GM12864 (cell line): ENCODE results near the gene CENPT.
A peak's percentile ranks its signal among the peaks of the same experiment; 100 is the strongest.

ENCODE experiments used
- DNase-seq: peaks from one replicate; pipeline ENCODE4 v3.0.0-alpha.2; 2011; ENCODE audit warnings: low read depth
- H3K4me3 ChIP-seq: 2 replicates; pipeline ENCODE4 v1.5.1; 2011; ENCODE audit warnings: mild to moderate bottlenecking, low read depth, low read length, control low read depth
- CTCF ChIP-seq: IDR thresholded peaks from 2 replicates; pipeline ENCODE4 v1.5.1; 2011; ENCODE audit warnings: low read depth, mild to moderate bottlenecking, moderate library complexity, low read length, control low read depth, inconsistent platforms; ENCODE audit errors: missing control alignments

CENPT gene

DNA sequence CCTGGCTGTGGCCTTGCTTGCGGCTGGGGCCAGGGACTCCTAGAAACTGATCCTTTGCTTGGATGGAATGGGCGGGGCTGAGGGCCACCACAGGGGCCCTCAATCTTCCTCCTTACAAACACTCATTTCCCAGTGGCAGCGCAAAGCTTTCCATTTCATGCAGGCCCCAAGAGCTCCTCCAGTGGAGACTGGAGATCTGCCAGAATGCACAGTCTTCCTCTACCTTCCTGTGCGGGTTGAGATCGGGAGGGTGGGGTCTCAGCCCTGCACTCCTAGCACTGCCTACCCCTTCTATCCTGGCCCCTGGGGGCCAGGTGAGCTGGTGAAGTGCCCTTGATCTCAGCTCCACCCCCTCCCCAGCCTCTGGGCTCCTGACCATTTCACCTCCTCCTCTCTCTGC, 38.9 kb upstream of the CENPT start:
- TF ChIP-seq CTCF = no peak
- H3K4me3 ChIP-seq = no peak overlapping the region
- DNase-seq = no peak

GRCh38 chr16:67885976-67886375, 38.5 kb upstream of the CENPT start:
- no peak for TF ChIP-seq CTCF
- no peak overlapping the region for H3K4me3 ChIP-seq
- no peak for DNase-seq

GRCh38 chr16:67885545-67885944, 38.1 kb upstream of the CENPT start:
- no peak overlapping the region for H3K4me3 ChIP-seq
- DNase-seq = no peak
- no peak for TF ChIP-seq CTCF

DNA sequence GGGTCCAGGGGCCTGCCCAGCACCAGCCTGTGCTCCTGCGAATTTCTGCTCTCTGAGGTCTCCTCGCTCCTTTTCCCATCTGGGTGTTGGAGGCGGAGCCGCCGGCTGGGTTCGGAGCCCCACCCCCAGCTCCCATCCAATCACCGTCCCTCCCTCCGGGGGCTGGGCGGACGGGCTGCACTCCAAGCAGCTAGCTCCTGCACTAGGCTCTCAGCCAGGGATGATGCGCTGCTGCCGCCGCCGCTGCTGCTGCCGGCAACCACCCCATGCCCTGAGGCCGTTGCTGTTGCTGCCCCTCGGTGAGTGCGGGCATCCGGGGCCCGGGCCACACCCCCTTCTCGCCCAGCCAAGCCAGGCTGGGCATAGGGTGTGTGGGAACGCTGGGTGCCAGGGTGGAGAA, 37.2 kb upstream of the CENPT start, which contains the start of gene NRN1L:
NRN1L (plus strand) TSS at position 202 of the 400 bp plus-strand sequence; CDS start at position 221, 19 bp downstream.
- TF ChIP-seq CTCF = no peak
- no peak for DNase-seq
- no peak within 1 kb of the TSS for H3K4me3 ChIP-seq

DNA sequence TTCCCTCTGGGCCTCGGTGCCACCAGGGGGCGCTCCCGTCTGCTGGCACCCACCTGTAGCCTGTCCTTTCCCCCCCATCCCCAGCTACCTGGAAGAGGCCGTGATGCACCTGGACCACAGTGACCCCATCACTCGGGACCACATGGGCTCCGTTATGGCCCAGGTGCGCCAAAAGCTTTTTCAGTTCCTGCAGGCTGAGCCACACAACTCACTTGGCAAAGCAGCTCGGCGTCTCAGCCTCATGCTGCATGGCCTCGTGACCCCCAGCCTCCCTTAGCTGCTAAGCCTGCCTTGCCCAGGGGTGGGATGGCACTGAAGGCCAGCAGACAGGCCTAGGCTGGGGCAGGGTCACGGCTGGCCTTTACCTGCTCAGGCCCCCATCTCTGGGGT, 36.4 kb upstream of the CENPT start:
- H3K4me3 ChIP-seq = no peak overlapping the region
- peak; percentile 93 for TF ChIP-seq CTCF
- DNase-seq = no peak

- no peak for TF ChIP-seq CTCF
- no peak for DNase-seq
- H3K4me3 ChIP-seq = no peak overlapping the region
Observed at GRCh38 chr16:67883146-67883871, 35.8 kb upstream of the CENPT start.

GRCh38 chr16:67882374-67883145, 35.1 kb upstream of the CENPT start:
- no peak for TF ChIP-seq CTCF

More at GRCh38 chr16:67882374-67883145, 35.1 kb upstream of the CENPT start:
- no peak for DNase-seq
- H3K4me3 ChIP-seq = no peak overlapping the region
